OCI-LY7 (cell line): ENCODE measurements around the gene ZFP69B.

Source experiments
- CTCF ChIP-seq: fragments of 200-600 bp; sonication (generic); conservative IDR thresholded peaks from 2 replicates; pipeline ENCODE4 v1.5.1; 2014; ENCODE audit warnings: mild to moderate bottlenecking, antibody characterized with exemption, low read length, moderate library complexity, mixed read lengths
- EZH2phosphoT487 ChIP-seq: fragments of 200-600 bp; sonication (generic); IDR thresholded peaks from 2 replicates; pipeline ENCODE4 v1.6.1; 2018; ENCODE audit warnings: low read depth, borderline replicate concordance, mild to moderate bottlenecking, mixed run types, antibody characterized with exemption, low read length, moderate library complexity, mixed read lengths

- no peak for TF ChIP-seq CTCF
- no peak for TF ChIP-seq EZH2phosphoT487
Observed at GRCh38 chr1:40409467-40409866, 40.8 kb upstream of the ZFP69B start.
